ENCODE measurements around the gene BNIP3.
"Not testable (repeated sequence)": the region's sequence is repeated elsewhere in the genome, so short reads cannot be mapped to it uniquely, and the experiment has no call there.

The BNIP3 gene

DNA sequence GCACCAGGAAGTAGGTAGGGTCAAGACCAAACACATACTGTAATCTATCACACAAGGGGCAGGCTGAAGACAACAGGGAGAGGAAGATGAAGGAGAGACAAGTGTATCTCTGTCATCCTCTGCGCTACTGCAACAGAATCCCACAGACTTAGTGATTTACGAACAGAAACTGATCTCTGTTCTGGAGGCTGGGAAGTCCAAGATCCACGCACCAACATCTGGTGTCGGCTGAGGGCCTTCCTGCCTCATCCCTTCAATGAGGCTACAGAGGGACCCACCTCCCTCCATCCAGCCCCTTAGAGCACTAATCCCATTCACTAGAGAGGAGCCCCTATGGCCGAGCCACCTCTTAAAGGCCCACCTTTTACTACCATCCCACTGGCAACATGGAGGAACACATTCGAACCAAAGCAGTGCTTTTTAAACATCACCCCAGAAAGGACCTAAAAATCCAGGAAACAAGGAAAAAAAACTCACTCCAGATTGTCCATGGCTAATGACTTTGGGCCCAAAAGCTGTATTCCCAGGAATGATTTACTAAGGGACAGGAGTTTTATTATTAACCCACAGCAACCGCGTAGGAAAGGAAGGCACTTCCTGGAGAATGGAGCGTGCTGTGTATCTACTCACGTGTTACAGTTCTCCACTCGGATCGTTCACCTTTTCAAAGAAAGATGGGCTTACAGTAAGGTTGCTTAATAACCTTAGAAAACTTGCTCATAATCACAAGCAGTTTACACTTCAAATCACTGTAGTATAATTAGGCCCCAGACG lies 4.2 kb downstream of the BNIP3 start:
- DNase-seq, result no peak

DNA sequence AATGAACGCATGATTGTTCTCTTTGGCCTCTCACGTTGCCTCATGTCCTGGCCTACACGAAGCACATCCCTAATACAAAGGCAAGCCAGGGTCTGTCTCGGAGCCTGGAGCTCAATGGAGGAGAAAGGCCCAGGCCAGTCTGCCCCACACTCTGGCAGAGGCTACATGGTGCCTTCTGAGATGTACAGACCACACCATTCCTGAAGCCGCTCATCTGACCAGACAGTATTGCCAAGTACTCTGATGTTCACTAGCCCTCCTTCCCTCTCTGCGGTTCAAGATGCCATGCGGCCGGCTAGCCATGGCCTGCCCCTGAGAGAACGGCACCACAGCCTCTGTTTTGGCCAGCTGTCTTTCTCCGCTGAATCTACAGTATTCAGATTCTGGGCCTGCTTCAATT lies 5.9 kb downstream of the BNIP3 start:
- DNase-seq, result no peak

DNA sequence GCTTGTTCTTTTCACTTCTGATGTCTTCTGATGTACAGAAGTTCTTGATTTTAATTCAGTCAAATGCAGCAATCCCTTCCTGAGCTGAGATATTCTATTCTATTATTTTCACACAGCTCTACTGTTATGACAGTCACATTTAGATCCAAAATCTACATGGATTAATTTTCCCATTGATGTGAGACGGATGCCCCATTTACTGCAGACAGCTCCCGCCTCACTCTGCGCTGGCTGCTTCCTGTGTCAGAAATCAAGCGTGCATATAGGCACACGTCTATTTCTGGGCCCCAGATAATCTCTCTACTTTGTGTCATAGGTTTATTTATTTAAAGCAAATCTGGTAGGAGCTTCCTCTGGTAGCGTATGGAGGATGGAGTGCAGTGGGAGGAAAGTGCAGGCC lies 6.7 kb downstream of the BNIP3 start:
- no peak for DNase-seq

DNA sequence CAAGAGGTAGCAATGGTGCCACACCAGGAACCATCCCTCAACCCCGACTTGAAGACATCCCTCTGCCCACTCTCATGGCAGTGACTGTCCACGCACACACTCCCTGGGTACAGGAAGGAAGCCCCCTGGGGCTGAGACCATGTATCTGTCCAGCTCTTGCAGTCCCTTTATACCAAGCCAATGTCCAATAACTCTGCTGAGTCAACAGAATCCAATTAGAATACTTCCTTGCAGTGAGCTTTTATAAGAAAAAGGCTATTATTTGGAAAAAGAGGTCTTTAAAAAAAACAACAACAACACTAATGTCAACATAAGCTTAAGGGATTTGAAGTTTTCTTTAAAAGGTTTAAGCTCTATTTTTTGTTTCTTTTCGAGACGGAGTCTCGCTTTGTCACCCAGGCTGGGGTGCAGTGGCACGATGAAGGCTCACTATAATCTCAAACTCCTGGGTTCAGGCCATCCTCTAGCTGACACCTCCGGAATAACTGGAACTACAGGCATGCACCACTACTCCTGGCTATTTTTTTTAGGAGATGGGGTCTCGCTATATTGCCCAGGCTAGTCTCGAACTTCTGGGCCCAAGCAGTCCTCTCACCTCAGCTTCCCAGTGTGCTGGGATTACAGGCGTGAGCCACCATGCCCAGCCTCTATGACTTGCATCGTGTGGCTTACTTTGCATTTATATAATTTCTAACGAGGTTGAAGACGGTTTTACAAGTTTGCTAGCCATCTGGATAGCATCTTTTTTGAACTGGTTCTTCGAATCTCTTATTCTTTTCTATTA lies 7.5 kb downstream of the BNIP3 start:
- DNase-seq, result no peak

DNA sequence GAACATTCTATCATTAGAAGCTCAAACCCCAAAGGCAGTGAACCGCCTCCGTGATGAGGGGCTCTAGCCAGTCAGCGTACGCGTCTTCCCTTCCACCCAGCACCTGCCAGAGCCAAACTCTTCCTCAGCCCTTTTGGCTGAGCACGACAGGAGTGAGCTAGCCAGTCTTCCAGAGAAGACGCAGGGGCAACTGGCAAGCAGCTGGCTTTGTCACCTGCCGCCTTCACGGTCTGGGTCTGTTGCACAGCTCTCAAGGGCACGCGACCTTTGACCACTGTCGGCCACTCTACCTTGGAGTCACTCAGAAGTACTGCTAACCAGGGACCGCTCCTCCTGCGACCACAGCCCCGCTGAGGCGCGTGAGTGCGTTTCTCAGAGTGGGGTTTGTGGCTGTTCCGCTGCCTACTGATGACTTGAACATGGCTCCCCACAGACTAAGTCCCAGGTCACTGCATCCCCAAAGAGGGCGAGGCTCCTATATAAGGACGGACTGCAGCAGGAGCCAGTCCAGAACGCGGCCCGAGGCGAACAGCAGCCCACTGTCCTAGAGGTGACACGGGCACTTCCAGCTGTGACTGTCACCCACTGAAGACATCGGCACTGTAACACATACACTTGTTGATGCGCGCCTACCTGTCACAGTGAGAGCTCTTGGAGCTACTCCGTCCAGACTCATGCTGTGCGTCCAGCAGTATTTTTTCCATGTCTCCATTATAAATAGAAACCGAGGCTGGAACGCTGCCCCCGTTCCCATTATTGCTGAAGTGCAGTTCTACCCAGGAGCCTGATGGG lies 8.4 kb downstream of the BNIP3 start:
- no peak for DNase-seq

DNA sequence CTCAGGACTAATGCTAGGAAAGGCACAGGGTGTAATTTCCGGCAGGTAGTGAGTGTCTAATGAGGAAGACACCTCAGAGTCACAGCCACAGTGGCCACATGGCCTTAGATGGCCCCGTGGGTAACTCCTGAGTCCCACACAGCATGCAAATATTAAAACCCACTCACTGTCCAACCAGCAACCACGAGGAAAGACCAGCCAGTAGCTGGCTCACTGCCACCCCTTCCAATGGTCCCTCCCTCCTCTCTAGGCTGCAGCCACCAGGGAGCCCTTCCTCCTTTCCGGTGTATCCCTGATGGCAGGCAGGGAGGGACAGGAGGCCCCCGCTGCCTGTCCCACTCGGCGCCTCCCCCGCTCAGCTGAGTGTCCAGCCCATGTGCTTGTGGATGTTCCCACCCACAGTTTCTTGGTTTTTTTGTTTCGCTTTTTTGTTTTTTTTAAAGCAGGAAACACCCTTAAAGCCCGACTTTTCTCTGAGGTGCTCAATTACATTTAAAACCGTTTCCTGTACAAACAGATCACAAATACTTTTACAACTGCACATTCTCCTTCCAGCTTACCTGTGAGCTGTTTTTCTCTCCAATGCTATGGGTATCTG lies 9.2 kb downstream of the BNIP3 start:
- DNase-seq, result no peak

DNA sequence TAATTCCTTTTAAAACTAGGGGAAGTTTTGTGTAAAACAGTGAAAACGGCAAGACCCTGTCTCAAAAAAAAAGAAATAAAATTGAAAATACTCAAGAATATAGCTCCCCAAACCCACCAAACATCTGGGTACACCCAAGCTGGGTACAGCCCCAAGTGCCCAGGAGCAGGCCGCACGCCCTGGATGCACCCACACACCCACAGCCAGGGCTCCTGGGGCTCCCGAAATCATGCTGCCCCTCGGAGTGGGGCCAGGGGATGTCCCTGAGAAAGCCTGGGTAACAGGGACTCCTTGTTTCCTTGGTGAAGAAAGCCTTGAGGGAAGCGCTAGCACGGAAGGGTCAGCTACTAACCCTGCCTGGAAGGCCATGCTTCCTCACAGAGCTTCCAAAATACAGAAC lies 10.1 kb downstream of the BNIP3 start:
- DNase-seq, result no peak

DNA sequence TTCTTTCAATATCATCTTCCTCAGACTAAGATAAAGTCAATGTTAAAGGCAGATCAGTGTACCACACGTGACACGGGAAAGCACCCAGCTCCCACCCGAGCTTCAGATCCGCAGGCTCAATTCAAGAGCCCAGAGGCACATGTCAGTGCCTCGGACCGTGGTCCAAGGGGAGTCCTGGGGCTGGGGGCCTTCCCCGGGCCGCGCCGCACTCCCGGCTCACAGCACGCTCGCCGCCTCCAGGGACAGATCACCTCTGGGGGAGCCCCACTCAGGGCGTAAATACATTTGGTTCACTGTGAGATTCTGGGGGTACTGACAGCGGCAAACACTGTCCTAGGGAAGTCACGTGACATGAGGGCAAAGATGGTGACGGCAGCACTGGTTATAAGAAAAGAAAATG lies 10.8 kb downstream of the BNIP3 start:
- DNase-seq, result no peak

DNA sequence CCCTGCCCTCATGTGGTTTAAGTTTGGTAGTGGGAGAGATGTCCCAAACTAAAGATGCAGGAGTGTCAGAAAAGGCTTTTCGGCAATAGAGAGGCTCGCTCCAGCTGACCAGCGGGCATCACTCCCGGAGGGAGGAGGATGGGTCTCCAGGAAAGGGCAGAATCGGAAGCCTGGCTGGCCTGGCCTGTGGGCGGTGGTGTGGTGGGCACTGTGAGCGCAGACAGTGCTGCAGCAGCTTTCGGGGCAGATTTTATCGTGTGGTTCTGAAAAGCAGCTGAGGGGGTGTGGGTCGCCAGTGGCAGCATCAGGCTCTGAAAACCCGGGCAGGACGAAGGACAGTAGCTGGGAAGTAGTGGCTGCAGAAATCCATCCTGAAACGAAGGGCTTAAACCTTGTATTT lies 12.8 kb downstream of the BNIP3 start:
- no peak for DNase-seq

DNA sequence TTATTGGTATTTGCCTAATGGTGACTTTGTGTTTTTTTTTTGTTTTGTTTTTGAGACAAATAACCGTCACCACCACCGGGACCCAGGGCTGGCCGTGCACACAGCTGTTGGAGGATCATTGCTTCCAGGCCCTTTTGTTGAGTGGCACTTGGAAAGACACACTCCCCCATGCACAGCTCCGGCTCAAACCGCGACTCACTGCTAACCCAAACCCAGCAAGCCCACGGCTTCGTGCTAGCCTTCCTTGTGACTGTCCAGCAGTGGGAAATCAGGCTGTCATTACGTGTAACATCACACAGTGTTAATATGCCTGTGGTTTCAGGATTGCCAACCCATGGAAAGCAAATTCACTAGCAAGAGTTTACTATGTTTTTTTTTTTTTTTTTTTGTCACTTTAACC lies 17.4 kb downstream of the BNIP3 start:
- DNase-seq, result no peak

DNA sequence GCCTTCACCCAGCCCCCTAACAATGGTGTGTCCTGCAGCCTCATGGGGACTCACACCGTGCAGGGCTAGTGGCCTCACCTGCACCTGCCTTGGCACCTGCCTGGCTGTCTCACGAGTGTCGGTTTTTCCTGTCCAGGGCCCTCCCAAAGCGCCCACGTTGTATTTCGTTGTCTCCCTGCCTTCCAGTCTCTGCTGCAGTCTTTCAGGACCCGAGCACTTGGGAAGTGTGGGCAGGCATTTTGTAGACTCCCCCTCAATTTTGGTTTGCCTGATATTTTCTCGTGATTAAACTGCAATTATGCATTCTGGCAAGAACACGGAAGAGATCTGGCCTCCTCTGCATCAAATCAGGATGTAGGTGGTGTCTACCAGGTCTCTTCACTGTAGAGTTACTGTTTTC lies 17.9 kb downstream of the BNIP3 start:
- DNase-seq, result no peak

DNA sequence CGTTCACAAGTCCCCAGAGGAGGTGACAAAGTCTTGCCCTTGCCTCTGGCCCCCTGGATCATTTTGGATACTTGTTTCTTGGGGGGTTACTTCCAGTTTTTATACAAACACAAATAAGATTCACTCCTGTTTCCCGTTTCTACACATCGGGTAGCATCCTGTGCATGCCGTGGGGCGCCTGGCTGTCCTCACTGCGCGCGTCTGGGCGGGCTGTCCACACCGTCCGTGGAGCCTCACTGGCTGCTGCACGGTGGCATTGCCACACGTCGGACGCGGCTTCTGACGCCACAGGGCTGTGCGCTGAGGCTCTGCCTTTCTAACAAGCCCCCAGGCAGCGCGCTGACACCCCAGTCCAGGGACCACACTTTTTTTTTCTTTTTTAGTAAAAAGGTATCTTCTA lies 18.4 kb downstream of the BNIP3 start:
- no peak for DNase-seq

DNA sequence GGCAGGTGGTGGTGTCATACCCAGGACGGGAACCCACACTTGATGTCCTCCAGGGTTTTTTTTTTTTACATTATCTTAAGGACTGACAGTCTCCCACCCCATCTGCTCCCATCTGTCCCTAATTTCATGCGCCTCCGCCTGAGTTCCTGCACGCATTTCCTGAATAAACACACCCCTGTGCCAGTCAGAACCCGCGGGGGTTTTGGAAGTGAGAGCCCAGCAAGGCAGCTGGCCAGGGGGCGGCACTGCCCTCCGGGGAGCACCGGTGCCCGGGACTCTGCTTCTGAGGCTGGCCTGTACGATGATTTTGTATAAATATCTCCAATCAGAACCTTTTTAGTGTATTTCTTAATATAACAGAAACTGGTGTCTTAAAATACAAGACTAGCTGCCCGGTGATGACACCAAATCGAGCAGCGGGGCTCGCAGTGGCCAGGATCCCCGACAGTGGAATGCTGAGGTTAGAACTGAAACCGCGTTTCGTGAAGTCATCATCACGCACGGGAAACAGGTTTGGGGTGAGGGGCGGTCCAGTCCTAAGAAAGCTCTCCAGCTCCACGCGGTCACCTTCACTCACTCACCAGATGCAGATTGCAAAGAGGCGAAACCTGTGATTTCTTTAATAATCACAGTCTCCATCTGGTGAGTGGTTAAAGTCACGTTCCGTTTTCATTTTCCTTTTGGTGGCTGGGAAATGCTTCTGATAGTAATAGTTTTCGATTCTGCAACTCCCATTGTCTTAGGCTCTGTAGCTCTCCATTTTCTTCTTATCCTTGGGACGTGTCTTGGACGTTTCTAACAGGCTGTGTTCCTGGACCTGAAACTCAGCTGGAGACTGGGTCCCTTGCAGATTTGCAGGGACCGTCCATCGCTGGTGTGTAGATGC lies 19.7 kb downstream of the BNIP3 start:
- no peak for DNase-seq

DNA sequence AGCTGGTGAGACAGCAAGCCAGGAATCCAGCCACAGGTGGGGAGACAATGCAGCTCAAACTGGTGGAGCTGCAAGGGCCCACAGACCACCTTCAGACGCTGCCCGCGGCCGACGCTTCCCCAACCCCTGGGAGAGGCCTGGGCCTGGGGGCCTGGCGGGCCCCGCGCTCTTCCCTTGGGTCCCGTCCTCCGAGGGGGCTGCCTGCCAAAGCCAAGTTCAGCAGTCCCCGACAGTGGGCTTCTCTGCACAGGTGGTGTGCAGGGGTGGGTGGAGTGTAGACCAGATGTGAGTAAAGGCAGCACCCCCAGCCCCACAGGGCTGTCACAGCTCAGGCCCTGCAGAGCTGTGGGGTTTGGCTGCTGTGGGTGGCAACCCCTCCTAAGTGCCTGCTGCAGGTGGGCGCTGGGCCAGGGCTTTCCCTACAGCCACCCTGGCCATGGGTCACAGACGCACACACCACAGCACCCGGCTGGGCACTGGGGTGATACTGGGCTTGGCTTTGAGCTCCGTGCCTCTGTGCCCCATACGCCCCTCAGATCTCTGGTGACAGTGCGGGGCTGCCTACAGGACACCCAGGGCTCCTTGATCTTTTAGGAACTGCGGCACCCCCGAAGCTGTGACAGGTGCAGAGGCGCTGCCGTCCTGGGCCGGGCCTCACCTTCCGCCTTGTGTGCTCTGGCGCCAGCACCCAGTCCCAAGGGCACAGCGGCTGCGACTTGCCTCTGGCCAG lies 20.5 kb downstream of the BNIP3 start:
- DNase-seq, result no peak

DNA sequence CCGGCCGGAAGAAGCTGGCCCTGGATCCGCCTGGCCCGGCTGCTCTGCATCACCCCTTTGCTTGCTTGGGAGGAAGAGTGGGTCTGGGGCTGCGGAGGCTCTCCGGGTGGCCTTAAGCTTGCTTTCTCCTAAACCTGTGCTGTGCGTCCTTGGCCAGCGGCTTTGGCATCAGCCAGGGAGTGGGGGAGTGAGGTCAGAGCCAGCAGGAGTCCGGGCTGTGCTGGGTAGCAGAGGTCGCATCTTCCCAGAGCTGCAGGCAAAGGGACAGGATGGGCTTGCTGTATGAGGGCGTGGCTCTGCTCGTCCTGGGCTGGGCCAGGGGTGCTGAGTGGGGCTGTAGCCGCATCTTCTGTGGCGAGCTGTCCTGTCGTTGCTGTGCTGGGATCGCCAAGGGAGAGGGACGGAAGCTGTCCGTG lies 21.1 kb downstream of the BNIP3 start:
- DNase-seq, result no peak

DNA sequence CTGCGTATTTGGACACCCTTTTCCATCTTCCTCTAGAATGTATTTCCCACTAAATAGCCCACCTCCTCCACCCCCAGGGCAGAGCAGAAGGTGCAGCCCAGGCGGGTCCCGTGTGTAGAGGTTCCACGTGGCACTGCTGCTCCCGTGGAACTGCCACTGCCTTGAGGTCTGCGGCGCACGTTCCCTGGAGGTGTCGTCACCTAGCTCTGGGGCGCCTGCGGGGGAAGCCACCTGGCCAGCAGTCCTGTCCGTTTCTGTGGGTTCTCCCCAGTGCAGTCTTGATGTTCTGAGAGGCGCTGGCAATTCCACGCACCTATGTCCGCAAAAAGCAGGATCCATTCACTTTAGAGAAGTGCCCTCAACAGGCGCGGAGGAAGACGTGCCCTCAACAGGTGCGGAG lies 21.9 kb downstream of the BNIP3 start:
- DNase-seq, result no peak

DNA sequence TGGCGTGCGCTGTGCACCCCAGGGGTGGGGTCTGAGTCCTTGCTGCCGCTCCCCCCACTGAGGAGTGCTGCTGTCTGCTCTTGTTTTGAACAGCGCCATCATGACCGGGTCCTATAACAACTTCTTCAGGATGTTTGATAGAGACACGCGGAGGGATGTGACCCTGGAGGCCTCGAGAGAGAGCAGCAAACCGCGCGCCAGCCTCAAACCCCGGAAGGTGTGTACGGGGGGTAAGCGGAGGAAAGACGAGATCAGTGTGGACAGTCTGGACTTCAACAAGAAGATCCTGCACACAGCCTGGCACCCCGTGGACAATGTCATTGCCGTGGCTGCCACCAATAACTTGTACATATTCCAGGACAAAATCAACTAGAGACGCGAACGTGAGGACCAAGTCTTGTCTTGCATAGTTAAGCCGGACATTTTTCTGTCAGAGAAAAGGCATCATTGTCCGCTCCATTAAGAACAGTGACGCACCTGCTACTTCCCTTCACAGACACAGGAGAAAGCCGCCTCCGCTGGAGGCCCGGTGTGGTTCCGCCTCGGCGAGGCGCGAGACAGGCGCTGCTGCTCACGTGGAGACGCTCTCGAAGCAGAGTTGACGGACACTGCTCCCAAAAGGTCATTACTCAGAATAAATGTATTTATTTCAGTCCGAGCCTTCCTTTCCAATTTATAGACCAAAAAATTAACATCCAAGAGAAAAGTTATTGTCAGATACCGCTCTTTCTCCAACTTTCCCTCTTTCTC lies 26.0 kb downstream of the BNIP3 start:
- DNase-seq, result no peak

DNA sequence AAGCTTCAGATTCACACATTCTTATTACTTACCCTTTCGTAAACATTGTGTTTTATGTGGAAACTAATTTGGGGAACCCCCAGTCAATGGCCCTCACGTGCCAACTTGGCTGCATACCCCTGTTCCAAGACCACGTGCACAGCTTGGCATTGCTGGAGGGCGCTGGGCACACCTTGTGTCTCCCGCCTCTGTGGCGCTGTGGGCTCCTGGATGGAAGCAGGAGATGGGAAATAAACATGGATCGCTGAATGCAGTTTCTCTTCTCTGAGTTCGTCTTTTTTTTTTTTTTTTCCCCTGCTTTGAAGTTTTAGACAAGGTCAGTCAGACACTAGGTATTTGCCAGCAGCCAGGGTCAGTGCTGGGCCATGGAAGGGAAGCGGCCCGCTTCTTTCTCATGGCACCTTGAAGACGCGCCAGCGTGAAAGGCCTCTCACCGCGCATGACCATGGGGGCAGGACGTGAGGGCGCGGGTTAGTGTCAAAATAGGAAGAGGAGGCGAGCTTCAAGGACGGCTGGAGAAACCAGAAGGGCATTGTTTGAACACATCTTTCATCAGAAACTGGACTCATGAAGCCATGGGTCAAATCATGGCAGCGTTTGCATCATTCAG lies 27.3 kb downstream of the BNIP3 start:
- no peak for DNase-seq

DNA sequence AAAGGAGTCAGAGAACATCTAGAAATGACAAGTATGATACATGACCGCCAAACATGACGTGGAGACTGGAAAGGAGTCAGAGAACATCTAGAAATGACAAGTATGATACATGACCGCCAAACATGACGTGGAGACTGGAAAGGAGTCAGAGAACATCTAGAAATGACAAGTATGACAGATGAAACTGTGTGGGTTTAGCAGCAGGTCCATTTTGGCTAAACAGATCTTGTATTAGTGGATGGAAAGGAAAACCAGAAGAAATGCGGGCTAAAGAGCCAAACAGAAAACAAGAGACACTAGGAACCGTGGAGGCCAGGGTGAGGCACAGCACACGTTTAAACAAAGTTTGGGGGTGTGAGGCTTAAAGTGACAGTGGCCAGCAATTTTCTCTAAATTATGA lies 31.8 kb downstream of the BNIP3 start:
- not testable (repeated sequence) for DNase-seq
